Measurements from ENCODE around the gene HSBP1. TPM values are rescaled to one million over a fixed set of nuclear protein-coding genes. Genes with fewer than 3 reads are reported as not detected.

Gene HSBP1
- total and polyA plus RNA-seq, 2 experiments from 2014 or later: 26.7 to 384 TPM

GRCh38 chr16:83772806-83773205, 35.0 kb upstream of the HSBP1 start:
- Histone ChIP-seq H4K20me1 (ENCODE audit: insufficient read depth, poor library complexity, severe bottlenecking) (no peaks in the 10 kb centered on the region), H2AFZ (no peak overlapping the region), H3K4me3 (no peak overlapping the region), H3K4me2 (no peak overlapping the region), H3K79me2 (no peaks in the 10 kb centered on the region), H3K4me1 (ENCODE audit: insufficient read depth) (no peaks in the 10 kb centered on the region), H3K27ac (no peak overlapping the region), H3K9me3 (ENCODE audit: low read depth) (no peaks in the 10 kb centered on the region), H3K27me3 (no peaks in the 10 kb centered on the region), H3K36me3 (replicated peaks; ENCODE audit: insufficient read depth, low read depth) (no peaks in the 10 kb centered on the region), H3K9me2 (replicated peaks; ENCODE audit: insufficient read depth) (no peaks in the 10 kb centered on the region)
- TF ChIP-seq EZH2 (IDR thresholded peaks at IDR 0.05; ENCODE audit: borderline replicate concordance): no peak
- TF ChIP-seq CTCF (IDR thresholded peaks at IDR 0.05; ENCODE audit: poor library complexity): no peak
- TF ChIP-seq EZH2phosphoT487 (IDR thresholded peaks at IDR 0.05; ENCODE audit: low read depth, severe bottlenecking, unreplicated experiment): no peak
- no peak for DNase-seq (ENCODE audit: low spot score)
- 15% methylated on average over 1 of the region's 1 CpG for WGBS (ENCODE audit: low lambda C conversion rate, missing lambda C conversion rate)

GRCh38 chr16:83774066-83774465, 33.7 kb upstream of the HSBP1 start:
- WGBS (ENCODE audit: low lambda C conversion rate, missing lambda C conversion rate): 92% methylated on average over 4 of the region's 4 CpGs
- DNase-seq (ENCODE audit: low spot score): no peak
- Histone ChIP-seq H3K9me3 (ENCODE audit: low read depth) (no peaks in the 10 kb centered on the region), H3K27ac (no peak overlapping the region), H3K27me3 (no peaks in the 10 kb centered on the region), H3K4me3 (no peak overlapping the region), H3K9me2 (replicated peaks; ENCODE audit: insufficient read depth) (no peaks in the 10 kb centered on the region), H3K79me2 (no peaks in the 10 kb centered on the region), H3K36me3 (replicated peaks; ENCODE audit: insufficient read depth, low read depth) (no peaks in the 10 kb centered on the region), H3K4me1 (ENCODE audit: insufficient read depth) (no peaks in the 10 kb centered on the region), H4K20me1 (ENCODE audit: insufficient read depth, poor library complexity, severe bottlenecking) (no peaks in the 10 kb centered on the region), H2AFZ (no peak overlapping the region), H3K4me2 (no peak overlapping the region)
- TF ChIP-seq EZH2phosphoT487 (IDR thresholded peaks at IDR 0.05; ENCODE audit: low read depth, severe bottlenecking, unreplicated experiment): no peak
- TF ChIP-seq EZH2 (IDR thresholded peaks at IDR 0.05; ENCODE audit: borderline replicate concordance): no peak
- no peak for TF ChIP-seq CTCF (IDR thresholded peaks at IDR 0.05; ENCODE audit: poor library complexity)

GRCh38 chr16:83776944-83777343, 30.8 kb upstream of the HSBP1 start:
- Histone ChIP-seq H3K79me2 (no peaks in the 10 kb centered on the region), H3K4me3 (no peak overlapping the region)
- 85% methylated on average over 9 of the region's 9 CpGs for WGBS (ENCODE audit: low lambda C conversion rate, missing lambda C conversion rate)

More at GRCh38 chr16:83776944-83777343, 30.8 kb upstream of the HSBP1 start:
- no peak overlapping the region for H3K4me2 ChIP-seq
- DNase-seq (ENCODE audit: low spot score): no peak
- H2AFZ ChIP-seq: no peak overlapping the region
- H3K27ac ChIP-seq: no peak overlapping the region
- no peaks in the 10 kb centered on the region for H3K4me1 ChIP-seq (ENCODE audit: insufficient read depth)
- no peaks in the 10 kb centered on the region for H3K9me2 ChIP-seq (replicated peaks; ENCODE audit: insufficient read depth)
- H4K20me1 ChIP-seq (ENCODE audit: insufficient read depth, poor library complexity, severe bottlenecking): no peaks in the 10 kb centered on the region
- H3K27me3 ChIP-seq: no peaks in the 10 kb centered on the region
- H3K9me3 ChIP-seq (ENCODE audit: low read depth): no peaks in the 10 kb centered on the region
- H3K36me3 ChIP-seq (replicated peaks; ENCODE audit: insufficient read depth, low read depth): no peaks in the 10 kb centered on the region
- TF ChIP-seq EZH2phosphoT487 (IDR thresholded peaks at IDR 0.05; ENCODE audit: low read depth, severe bottlenecking, unreplicated experiment) (no peak), CTCF (IDR thresholded peaks at IDR 0.05; ENCODE audit: poor library complexity) (no peak), EZH2 (IDR thresholded peaks at IDR 0.05; ENCODE audit: borderline replicate concordance) (no peak)
